ENCODE data around the gene CAMTA2. TPM values are rescaled to one million over a fixed set of nuclear protein-coding genes. Genes with fewer than 3 reads are reported as not detected.

CAMTA2 gene
- total RNA-seq, result 10 to 100 TPM; 35.9 to 71.8 (median 51.8) TPM

- WGBS, 2 donors (ENCODE audit: low coverage in 1 of 2), result 1% methylated on average over 20 of the region's 78 CpGs; no CpG with 5 or more reads in 1 of the 2 donors
- peaks cover 13 to 28% (median 27%) of the 10 kb centered on the region in 4 donors for H3K4me1 ChIP-seq
- peak within 1 kb of the TSS; percentile 66 to 91 (median 84) for H3K4me3 ChIP-seq
- peak within 1 kb of the TSS; percentile 93 to 97 (median 94) for H3K27ac ChIP-seq
- in situ Hi-C loops (cut with MboI; ENCODE audit: low pct_ligation_motif_present in 1 of 4, low pct_unique_long_range_greater_than_20kb in 1 of 4, low sequenced_read_pairs in 3 of 4), result loop anchor here in 1 of 4 donors (5.0 kb wide), 1 partner anchor 75 kb away; no protein-coding TSS in a partner anchor
- intact Hi-C loops (cut with DNase I; ENCODE audit: low total_unique reads), result loop anchor here (10.0 kb wide), 1 partner anchor 52 kb away; the partner anchor contains the start of gene GP1BA
- DNase-seq, result peak; percentile 93
- TF ChIP-seq EP300 (IDR thresholded peaks at IDR 0.05; ENCODE audit: low read depth), result no peak
- TF ChIP-seq POLR2AphosphoS5 (IDR thresholded peaks at IDR 0.05), result peak; percentile 78 to 83 (median 79)
- TF ChIP-seq POLR2A (IDR thresholded peaks at IDR 0.05), result peak; percentile 79
- peak; percentile 60 to 91 (median 75) for TF ChIP-seq CTCF (IDR thresholded peaks at IDR 0.05)
- no peaks in the 10 kb centered on the region for H3K36me3 ChIP-seq
- H3K27me3 ChIP-seq, result no peaks in the 10 kb centered on the region
- H3K9me3 ChIP-seq, result no peaks in the 10 kb centered on the region
Observed at GRCh38 chr17:4986951-4987766, at the start of gene CAMTA2. CAMTA2 (minus strand) TSS chr17:4987675; CDS start chr17:4986222, 1,453 bp downstream.

DNA sequence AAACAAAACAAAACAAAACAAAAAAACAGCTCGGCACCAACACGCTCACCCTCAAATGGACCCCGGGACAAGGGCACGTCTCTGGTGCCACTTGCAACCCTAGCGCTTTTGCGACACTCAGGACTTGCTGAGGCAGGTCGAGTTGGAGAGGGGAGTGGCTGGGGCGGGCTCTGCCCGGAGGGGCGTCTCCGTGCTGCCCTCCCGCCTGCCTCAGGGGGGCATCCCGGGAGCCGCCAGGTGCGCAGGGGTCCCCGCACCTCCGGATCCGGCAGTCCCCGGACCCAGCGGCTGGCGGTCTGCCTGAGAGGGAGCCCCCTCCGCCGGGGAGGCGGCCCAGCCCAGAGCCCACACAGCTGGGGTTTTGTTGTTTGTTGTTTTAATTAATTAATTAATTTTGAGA, 47.8 kb upstream of the CAMTA2 start, which contains the start of gene SLC52A1:
Gene SLC52A1 (minus strand): TSS at position 112 of the 400 bp plus-strand sequence. CDS start 820 bp downstream, outside the sequence.
- in situ Hi-C loops (cut with MboI; ENCODE audit: low pct_ligation_motif_present in 1 of 4, low pct_unique_long_range_greater_than_20kb in 1 of 4, low sequenced_read_pairs in 3 of 4) (no loop called here), intact Hi-C loops (cut with DNase I; ENCODE audit: low total_unique reads) (no loop called here)
- H3K36me3 ChIP-seq, result no peaks in the 10 kb centered on the region
- H3K9me3 ChIP-seq, result no peaks in the 10 kb centered on the region
- H3K27me3 ChIP-seq, result peaks cover 10% of the 10 kb centered on the region
- peak within 1 kb of the TSS; percentile 6 to 49 (median 29) for H3K4me3 ChIP-seq
- TF ChIP-seq POLR2AphosphoS5 (IDR thresholded peaks at IDR 0.05) (no peak), EP300 (IDR thresholded peaks at IDR 0.05; ENCODE audit: low read depth) (no peak)
- H3K4me1 ChIP-seq, result peaks cover 0 to 22% (median 4%) of the 10 kb centered on the region in 4 donors
- DNase-seq, result peak; percentile 48
- WGBS, 2 donors (ENCODE audit: low coverage in 1 of 2), result 11% methylated on average over 21 of the region's 24 CpGs; no CpG with 5 or more reads in 1 of the 2 donors
- H3K27ac ChIP-seq, result no peak within 1 kb of the TSS

DNA sequence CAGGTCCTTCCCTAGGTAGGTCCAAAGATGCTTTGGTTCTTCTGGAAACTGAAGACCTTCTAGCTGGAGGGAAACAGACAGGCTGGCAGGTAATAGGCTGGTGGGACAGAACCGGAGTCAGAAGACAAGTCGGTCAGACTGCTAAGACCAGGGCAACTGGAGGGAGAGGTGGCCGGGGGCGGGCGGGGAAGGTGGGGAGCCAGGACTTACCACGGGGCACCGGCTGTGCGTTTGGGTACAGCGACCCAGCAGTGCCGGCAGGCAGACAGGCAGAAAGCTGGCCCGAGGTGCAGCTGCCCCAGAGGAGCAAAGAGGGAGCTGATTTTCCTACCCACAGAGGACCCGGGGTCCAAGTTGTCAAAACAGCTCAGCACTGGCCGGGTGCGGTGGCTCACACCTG, 47.2 kb upstream of the CAMTA2 start:
- in situ Hi-C loops (cut with MboI; ENCODE audit: low pct_ligation_motif_present in 1 of 4, low pct_unique_long_range_greater_than_20kb in 1 of 4, low sequenced_read_pairs in 3 of 4), result loop anchor here in 1 of 4 donors (5.0 kb wide), 1 partner anchor 33 kb away; no protein-coding TSS in a partner anchor
- intact Hi-C loops (cut with DNase I; ENCODE audit: low total_unique reads), result loop anchor here (5.0 kb wide), 1 partner anchor 33 kb away; no protein-coding TSS in a partner anchor
- TF ChIP-seq POLR2A (IDR thresholded peaks at IDR 0.05), result no peak
- TF ChIP-seq EP300 (IDR thresholded peaks at IDR 0.05; ENCODE audit: low read depth), result no peak
- TF ChIP-seq POLR2AphosphoS5 (IDR thresholded peaks at IDR 0.05), result no peak
- TF ChIP-seq CTCF (IDR thresholded peaks at IDR 0.05), result no peak
- DNase-seq, result no peak
- Histone ChIP-seq H3K4me3 (no peak overlapping the region), H3K36me3 (no peaks in the 10 kb centered on the region), H3K27me3 (peaks cover 10% of the 10 kb centered on the region), H3K27ac (no peak overlapping the region), H3K4me1 (peaks cover 0 to 22% (median 4%) of the 10 kb centered on the region in 4 donors), H3K9me3 (no peaks in the 10 kb centered on the region)
- 85% methylated on average over 14 of the region's 14 CpGs; no CpG with 5 or more reads in 1 of the 2 donors for WGBS, 2 donors (ENCODE audit: low coverage in 1 of 2)

DNA sequence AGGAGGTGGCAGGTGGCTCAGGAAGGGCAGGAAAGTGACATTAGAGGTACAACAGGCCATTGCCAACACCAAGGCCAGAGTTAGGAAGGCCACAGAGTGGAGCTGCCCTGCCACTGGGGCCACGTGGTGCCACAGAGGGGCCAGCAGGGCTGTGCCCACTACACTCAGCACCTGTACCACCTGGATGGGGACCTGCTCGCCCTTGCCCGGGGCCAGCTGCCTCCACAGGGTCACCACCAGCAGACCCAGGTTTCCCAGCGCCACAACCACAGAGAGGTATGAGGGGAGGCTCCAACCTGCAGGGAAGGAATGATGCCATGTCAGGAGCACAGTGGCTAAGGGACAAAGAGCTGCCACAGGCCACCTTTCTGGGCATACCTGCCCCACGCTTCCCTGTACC, 46.6 kb upstream of the CAMTA2 start:
- Histone ChIP-seq H3K4me3 (no peak overlapping the region), H3K27ac (no peak overlapping the region), H3K27me3 (peaks cover 10% of the 10 kb centered on the region), H3K9me3 (no peaks in the 10 kb centered on the region), H3K4me1 (peaks cover 0 to 22% (median 4%) of the 10 kb centered on the region in 4 donors), H3K36me3 (no peaks in the 10 kb centered on the region)
- WGBS, 2 donors (ENCODE audit: low coverage in 1 of 2), result 86 to 91% methylated on average over 1 to 5 of the region's 5 CpGs
- in situ Hi-C loops (cut with MboI; ENCODE audit: low pct_ligation_motif_present in 1 of 4, low pct_unique_long_range_greater_than_20kb in 1 of 4, low sequenced_read_pairs in 3 of 4) (loop anchor here in 1 of 4 donors (5.0 kb wide), 1 partner anchor 33 kb away; no protein-coding TSS in a partner anchor), intact Hi-C loops (cut with DNase I; ENCODE audit: low total_unique reads) (loop anchor here (5.0 kb wide), 1 partner anchor 33 kb away; no protein-coding TSS in a partner anchor)
- DNase-seq, result no peak
- TF ChIP-seq POLR2AphosphoS5 (IDR thresholded peaks at IDR 0.05) (no peak), CTCF (IDR thresholded peaks at IDR 0.05) (no peak), POLR2A (IDR thresholded peaks at IDR 0.05) (no peak)
